Heart right ventricle (tissue), 16 donors: ENCODE results near the gene BAD. TPM values are rescaled to one million over a fixed set of nuclear protein-coding genes. Genes with fewer than 3 reads are reported as not detected.

Experiments
- ATAC-seq, 8 donors: fragments of 200-7000 bp; cut with Tn5 transposase; one replicate each; pipeline ENCODE4 v1.9.1; 2020; ENCODE audit warnings: mild to moderate bottlenecking in 8 of 8, moderate library complexity in 8 of 8, moderate number of reproducible peaks in 1 of 8
- DNase-seq, 2 donors: peaks; one replicate each; pipeline ENCODE4 v3.0.0-alpha.2; 2020
- H3K27ac ChIP-seq, 10 donors: fragments of 200-600 bp; sonication (generic) in 2 of 10; one replicate each; pipeline versions ENCODE4 v1.5.0 to v1.8.0; 2020 to 2022; ENCODE audit warnings: mild to moderate bottlenecking in 3 of 10
- H3K27me3 ChIP-seq, 7 donors: fragments of 200-600 bp; one replicate each; pipeline ENCODE4 v1.8.0; 2021 to 2022; ENCODE audit warnings: mild to moderate bottlenecking in 2 of 7
- H3K36me3 ChIP-seq, 9 donors: fragments of 200-600 bp; sonication (generic) in 1 of 9; one replicate each; pipeline versions ENCODE4 v1.5.0 to v1.8.0; 2020 to 2022; ENCODE audit warnings: mild to moderate bottlenecking in 2 of 9
- H3K4me1 ChIP-seq, 9 donors: fragments of 200-600 bp; sonication (generic) in 1 of 9; one replicate each; pipeline versions ENCODE4 v1.5.0 to v1.8.0; 2020 to 2022; ENCODE audit warnings: mild to moderate bottlenecking in 4 of 9
- H3K4me3 ChIP-seq, 10 donors: fragments of 200-600 bp; sonication (generic) in 2 of 10; one replicate each; pipeline versions ENCODE4 v1.5.0 to v1.8.0; 2020 to 2022; ENCODE audit warnings: mild to moderate bottlenecking in 7 of 10, moderate library complexity in 2 of 10
- H3K9me3 ChIP-seq, 11 donors: fragments of 200-600 bp in 10 of 11; sonication (generic) in 2 of 11; one replicate each; pipeline versions ENCODE4 v1.5.0 to v1.8.0; 2013 to 2022; ENCODE audit warnings: mild to moderate bottlenecking in 2 of 11, control low read depth in 1 of 11, moderate library complexity in 1 of 11
- CTCF ChIP-seq, 9 donors: fragments of 200-600 bp; sonication (generic) in 2 of 9; IDR thresholded peaks; one replicate each; pipeline versions ENCODE4 v1.5.0 to v1.8.0; 2021 to 2022; ENCODE audit warnings: antibody characterized with exemption in 9 of 9, mild to moderate bottlenecking in 5 of 9, moderate library complexity in 1 of 9
- WGBS, 2 donors: extraction: QIAGEN DNeasy Blood & Tissue Kit; methylation state at CpG; one replicate each; pipeline ENCODE4 v1.1.7; 2013; ENCODE audit warnings: inconsistent platforms in 1 of 2; 5-methylcytosine and 5-hydroxymethylcytosine counted together
- intact Hi-C, 10 donors: fragments of 100-400 bp; cut with DNase I; formaldehyde crosslinking; loops; one replicate each; pipeline versions ENCODE4 v1.11.1 to v1.14.2; 2022
- polyA plus RNA-seq, 2 donors: library from polyadenylated mRNA; stranded (reverse); fragments of 200-250 nt; gene quantifications; one replicate each; pipeline ENCODE4 v1.2.3, GENCODE V29; 2013
- total RNA-seq, 10 donors: library from RNA; stranded (reverse); fragmentation: NEBNext Ultra II Directional in 3 of 10; extraction: Animal tissue kit (Norgen Biotek cat#: 25700) in 3 of 10; gene quantifications; one replicate each; pipeline versions ENCODE4 v1.2.1 to v1.2.4, GENCODE V29; 2021 to 2023
- donor health status: Arrhythmogenic right ventricular cardiomyopathy.
- donor health status: ischemic (EF 13 %, LVEDD 7.1; RV severe dilation, severe dysfunction).
- donor health status: healthy with polysubstance abuse.
- donor health status: DM: no; HTN: yes; CAD: no.
- donor health status: DM: no; HTN: no; CAD: no.
- donor health status: ischemic (EF 25% LVEDD 6.9; RV normal size, moderate dysfunction).
- donor health status: ischemic (EF 25% LVEDD 5.7; RV mildly dilated, moderate dysfunction).
- donor health status: healthy.
- donor health status: DM: yes; HTN: yes; CAD: no.
- donor health status: Ischemic cardiomyopathy.
- donor health status: ischemic (EF 35%, LVEDD 5.7; RV mildly dilated, moderate dysfunction).
- donor health status: nonischemic (EF 11% LVEDD 7.7; RV severe dilation, severe dysfunction).
- donor health status: DM: yes; HTN: yes; CAD: no.
- donor health status: PGD.
- donor health status: ischemic (EF 29% LVEDD 5.4; RV normal size, mild dysfunction).
- donor health status: nonischemic (EF 23%, LVEDD 6.1; RV moderate dilation, normal function).

BAD gene
- total and polyA plus RNA-seq, 12 donors, result 40.7 to 106 (median 58.9) TPM

- no peak for ATAC-seq
- DNase-seq, result no peak
- H3K4me1 ChIP-seq, result peaks cover 11 to 32% (median 25%) of the 10 kb centered on the region in 9 donors
- H3K4me3 ChIP-seq, result no peak overlapping the region
- H3K27me3 ChIP-seq, result peaks cover 17 to 60% (median 57%) of the 10 kb centered on the region in 7 donors
- no peak for TF ChIP-seq CTCF (IDR thresholded peaks at IDR 0.05)
- no peak overlapping the region for H3K27ac ChIP-seq
- intact Hi-C loops, result no loop called here
- H3K9me3 ChIP-seq, result no peaks in the 10 kb centered on the region
- WGBS, 2 donors, result 52 to 54% methylated on average over 10 of the region's 10 CpGs
- H3K36me3 ChIP-seq, result peaks cover 0 to 5% (median 0%) of the 10 kb centered on the region in 9 donors
These were observed 6.1 kb upstream of the BAD start for GRCh38 chr11:64290352-64291261.

GRCh38 chr11:64289002-64289564 is 4.6 kb upstream of the BAD start:
- Histone ChIP-seq H3K4me1 (peaks cover 14 to 34% (median 27%) of the 10 kb centered on the region in 9 donors), H3K4me3 (no peak overlapping the region), H3K36me3 (peaks cover 0 to 5% (median 0%) of the 10 kb centered on the region in 9 donors), H3K27ac (no peak overlapping the region), H3K27me3 (peaks cover 17 to 45% (median 41%) of the 10 kb centered on the region in 7 donors), H3K9me3 (no peaks in the 10 kb centered on the region)
- intact Hi-C loops, result no loop called here
- DNase-seq (no peak), ATAC-seq (no peak)
- TF ChIP-seq CTCF (IDR thresholded peaks at IDR 0.05), result no peak
- 92 to 96% methylated on average over 13 of the region's 13 CpGs for whole genome bisulfite sequencing, 2 donors

- DNase-seq, result no peak
These were observed 3.9 kb upstream of the BAD start for GRCh38 chr11:64288353-64288750.

More at GRCh38 chr11:64288353-64288750, 3.9 kb upstream of the BAD start:
- Histone ChIP-seq H3K27me3 (peaks cover 17 to 38% (median 35%) of the 10 kb centered on the region in 7 donors), H3K4me1 (peaks cover 18 to 41% (median 35%) of the 10 kb centered on the region in 9 donors), H3K9me3 (no peaks in the 10 kb centered on the region), H3K36me3 (peaks cover 0 to 8% (median 0%) of the 10 kb centered on the region in 9 donors), H3K4me3 (no peak overlapping the region), H3K27ac (no peak overlapping the region)
- no peak for ATAC-seq
- TF ChIP-seq CTCF (IDR thresholded peaks at IDR 0.05), result no peak
- 94 to 96% methylated on average over 9 of the region's 9 CpGs for WGBS, 2 donors
- intact Hi-C loops, result no loop called here
